HG02763 (cell line): ENCODE measurements around the gene DGKI.

Experiments used
- ATAC-seq: cut with Tn5 transposase; IDR thresholded peaks from one replicate; pipeline ENCODE4 v1.9.1; 2021; ENCODE audit warnings: mild to moderate bottlenecking, moderate library complexity; ENCODE audit not compliant: unreplicated experiment

DGKI gene

GRCh38 chr7:137791930-137792329 is 54.8 kb downstream of the DGKI start:
- ATAC-seq: no peak

GRCh38 chr7:137790828-137791227 is 55.9 kb downstream of the DGKI start:
- ATAC-seq: no peak

- no peak for ATAC-seq
Observed at GRCh38 chr7:137789215-137789882, 57.4 kb downstream of the DGKI start.

- ATAC-seq: no peak
Observed at GRCh38 chr7:137787301-137787976, 59.3 kb downstream of the DGKI start.

GRCh38 chr7:137778511-137778910 is 68.3 kb downstream of the DGKI start:
- no peak for ATAC-seq

GRCh38 chr7:137774793-137775201 is 72.0 kb downstream of the DGKI start:
- ATAC-seq: no peak

GRCh38 chr7:137772748-137773147 is 74.0 kb downstream of the DGKI start:
- ATAC-seq: no peak

GRCh38 chr7:137772316-137772715 is 74.5 kb downstream of the DGKI start:
- no peak for ATAC-seq

GRCh38 chr7:137771679-137772078 is 75.1 kb downstream of the DGKI start:
- no peak for ATAC-seq

GRCh38 chr7:137771273-137771672 is 75.5 kb downstream of the DGKI start:
- no peak for ATAC-seq

GRCh38 chr7:137768366-137768765 is 78.4 kb downstream of the DGKI start:
- no peak for ATAC-seq

- ATAC-seq: no peak
Observed at GRCh38 chr7:137762334-137762733, 84.4 kb downstream of the DGKI start.

- no peak for ATAC-seq
Observed at GRCh38 chr7:137760111-137760510, 86.7 kb downstream of the DGKI start.

GRCh38 chr7:137757146-137757925 is 89.4 kb downstream of the DGKI start:
- no peak for ATAC-seq

GRCh38 chr7:137755846-137756651 is 90.7 kb downstream of the DGKI start:
- no peak for ATAC-seq

- no peak for ATAC-seq
Observed at GRCh38 chr7:137755427-137755826, 91.3 kb downstream of the DGKI start.

- ATAC-seq: no peak
Observed at GRCh38 chr7:137753948-137754851, 92.6 kb downstream of the DGKI start.

GRCh38 chr7:137753575-137753947 is 93.2 kb downstream of the DGKI start:
- no peak for ATAC-seq

GRCh38 chr7:137753067-137753466 is 93.7 kb downstream of the DGKI start:
- ATAC-seq: no peak

GRCh38 chr7:137751361-137752009 is 95.3 kb downstream of the DGKI start:
- ATAC-seq: no peak
